GM21786 (cell line): Measurements from ENCODE around the gene KCNH1.

Experiments
- ATAC-seq: cut with Tn5 transposase; IDR thresholded peaks from one replicate; pipeline ENCODE4 v1.9.1; 2021; ENCODE audit not compliant: unreplicated experiment

Gene KCNH1

DNA sequence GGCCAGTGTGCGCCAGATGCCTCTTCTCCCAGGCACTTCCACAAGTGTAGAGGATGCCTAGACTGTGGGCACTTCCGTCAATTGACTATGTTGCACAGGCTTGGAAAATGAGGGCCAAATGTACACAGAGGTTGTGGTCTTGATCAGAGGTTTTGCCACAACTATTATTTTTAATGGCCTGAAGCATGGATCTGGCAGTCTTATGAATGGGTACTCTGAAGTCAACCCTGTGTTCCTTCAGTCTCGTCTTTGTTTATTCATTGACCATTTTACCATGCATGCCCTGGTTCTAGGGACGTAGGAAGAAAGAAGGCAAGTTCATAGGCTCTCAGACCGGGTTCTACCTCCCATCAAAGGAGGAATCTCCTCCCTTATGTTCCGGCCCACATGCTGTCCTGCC, 476.1 kb downstream of the KCNH1 start:
- no peak for ATAC-seq

DNA sequence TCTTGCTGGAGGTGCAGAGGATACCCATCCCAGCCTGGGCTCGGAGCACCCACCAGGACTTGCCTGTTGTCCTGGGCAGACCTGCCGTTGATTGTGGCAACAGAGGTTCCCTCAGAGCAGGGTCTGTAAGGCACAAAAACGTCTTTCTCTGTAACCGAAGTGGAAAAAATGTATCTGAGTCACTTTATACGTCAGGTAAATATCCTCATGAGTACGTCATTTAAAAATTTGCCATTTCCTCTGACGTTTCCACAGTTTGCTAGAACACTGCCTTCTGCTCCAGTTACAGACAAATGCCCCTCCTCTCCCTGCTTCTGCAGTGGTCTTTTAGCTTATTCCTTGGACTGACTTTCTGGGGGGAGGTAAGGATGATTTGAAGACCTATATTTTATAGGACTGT, 478.4 kb downstream of the KCNH1 start:
- no peak for ATAC-seq

DNA sequence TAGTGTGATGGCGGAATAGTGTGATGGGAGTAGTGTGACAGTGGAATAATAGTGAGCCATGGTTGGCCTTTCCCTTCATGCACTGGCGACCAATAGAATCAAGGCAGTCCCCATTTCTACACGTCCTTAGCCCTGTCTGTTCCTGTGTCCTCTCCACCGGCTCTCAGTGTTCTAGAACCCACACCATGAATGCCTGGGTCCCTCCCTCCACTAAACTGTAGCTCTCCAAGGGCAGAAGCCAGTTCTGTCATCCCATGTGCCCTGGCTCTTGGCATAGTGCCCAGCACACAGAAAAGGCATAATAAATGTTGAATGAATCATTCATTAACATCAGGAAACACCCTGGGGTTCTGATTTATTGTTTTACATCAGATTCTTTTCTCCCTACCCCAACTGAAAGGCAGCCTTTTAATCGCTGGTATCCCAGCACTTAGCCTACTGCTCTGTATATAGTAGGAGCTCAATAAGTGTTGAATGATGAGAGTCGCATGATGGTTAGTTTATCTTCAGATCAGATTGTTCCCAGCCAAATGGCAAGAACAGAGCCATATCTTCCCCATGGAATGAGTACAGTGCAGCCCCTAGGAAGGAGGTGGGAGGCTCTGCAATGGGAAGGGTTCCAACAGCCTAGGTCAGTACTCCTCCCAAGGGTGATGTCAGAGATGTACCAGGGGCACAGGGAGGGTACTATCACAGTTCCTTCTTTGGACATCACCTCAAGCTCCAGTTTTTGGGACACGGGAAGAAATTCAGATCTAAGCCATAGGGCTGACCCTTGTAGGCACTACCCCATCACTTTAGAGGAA, 479.6 kb downstream of the KCNH1 start:
- ATAC-seq, result no peak

DNA sequence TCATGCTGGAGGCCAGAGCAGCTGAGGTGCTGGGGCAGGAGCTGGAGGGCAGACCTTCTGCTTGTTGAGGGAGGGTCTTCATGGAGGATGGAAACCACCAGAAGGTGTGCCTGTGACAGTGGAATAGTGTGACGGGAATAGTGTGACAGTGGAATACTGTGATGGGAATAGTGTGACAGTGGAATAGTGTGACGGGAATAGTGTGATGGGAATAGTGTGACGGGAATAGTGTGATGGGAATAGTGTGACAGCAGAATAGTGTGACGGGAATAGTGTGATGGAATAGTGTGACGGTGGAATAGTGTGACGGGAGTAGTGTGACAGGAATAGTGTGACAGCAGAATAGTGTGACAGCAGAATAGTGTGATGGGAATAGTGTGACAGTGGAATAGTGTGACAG, 480.2 kb downstream of the KCNH1 start:
- no peak for ATAC-seq

DNA sequence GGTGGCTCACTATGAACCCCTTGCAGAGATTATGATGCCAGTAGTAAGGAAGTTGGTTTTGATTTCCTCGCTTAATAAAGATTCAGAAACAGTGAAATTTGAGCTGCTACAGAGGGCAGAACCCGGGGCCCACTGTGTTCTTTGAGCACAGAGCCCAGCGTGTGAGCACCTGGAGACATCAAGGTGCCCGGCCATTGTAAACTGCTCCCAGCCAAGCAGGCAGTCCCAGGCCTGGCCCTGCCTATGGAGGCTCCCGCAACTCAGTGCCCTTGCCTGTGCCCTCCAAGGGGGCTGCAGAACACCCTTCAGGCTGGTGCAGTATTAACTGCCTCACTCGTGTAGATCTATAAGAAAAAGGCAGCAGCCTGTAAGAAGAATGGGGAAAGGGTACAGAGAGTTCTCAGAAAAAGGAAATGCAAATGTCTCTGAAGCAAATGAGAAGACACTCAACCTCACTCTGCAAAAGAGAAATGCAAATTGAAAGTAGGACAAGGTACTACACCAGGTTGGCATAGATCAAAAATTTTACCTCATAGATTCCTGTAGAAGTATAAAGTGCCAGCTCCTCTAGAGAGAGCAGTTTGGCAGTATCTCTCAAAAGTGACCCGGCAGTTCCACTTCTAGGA, 481.5 kb downstream of the KCNH1 start:
- no peak for ATAC-seq

DNA sequence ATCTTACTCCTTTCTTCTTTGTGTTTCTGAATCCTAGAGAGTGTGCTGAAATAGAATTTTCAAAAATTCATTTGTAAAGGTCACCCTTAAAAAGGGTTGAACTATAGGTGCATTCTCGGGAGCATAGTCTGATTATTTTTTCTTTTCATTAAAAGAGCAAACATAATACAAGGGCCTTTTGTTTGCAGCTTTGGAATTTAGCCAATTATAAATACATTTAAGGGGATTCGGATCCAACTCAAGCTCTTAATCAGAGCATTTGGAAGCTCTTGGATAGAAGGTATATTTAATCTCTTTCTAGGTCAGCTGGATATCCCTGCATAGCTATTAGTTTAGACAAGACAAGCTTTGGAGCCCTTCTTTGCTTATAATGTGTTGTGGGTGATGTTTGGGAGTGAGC, 483.5 kb downstream of the KCNH1 start:
- no peak for ATAC-seq

DNA sequence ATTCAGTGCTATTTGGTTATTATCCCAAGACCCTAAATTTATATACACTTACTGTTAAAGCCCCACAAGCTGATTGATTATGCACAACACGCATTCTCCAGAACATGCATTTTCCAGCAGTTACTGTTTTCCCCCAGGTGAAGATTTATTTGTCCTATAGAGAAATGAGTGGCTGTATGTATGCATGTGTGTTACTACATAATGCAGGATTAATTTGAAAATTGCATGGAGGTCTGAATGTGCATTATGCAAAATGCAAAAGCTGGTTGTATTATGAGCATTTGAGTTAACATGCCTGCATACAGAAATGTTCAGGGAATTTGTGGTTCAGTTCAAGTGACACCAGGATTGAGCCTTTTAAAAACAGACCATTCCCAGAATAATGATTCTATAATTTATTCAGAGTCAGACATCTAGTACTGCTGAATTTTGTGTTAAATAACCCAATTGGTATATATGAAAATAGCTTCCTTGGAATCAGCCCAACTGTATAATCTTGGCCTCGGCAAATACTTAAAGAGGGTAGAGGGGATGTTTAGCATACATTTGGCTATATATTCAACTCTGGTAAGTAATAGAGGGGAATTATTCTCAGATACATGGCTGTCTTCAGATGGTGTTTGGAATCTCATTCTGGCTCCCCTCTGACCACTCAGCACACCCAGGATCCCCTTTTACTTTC, 485.2 kb downstream of the KCNH1 start:
- no peak for ATAC-seq

DNA sequence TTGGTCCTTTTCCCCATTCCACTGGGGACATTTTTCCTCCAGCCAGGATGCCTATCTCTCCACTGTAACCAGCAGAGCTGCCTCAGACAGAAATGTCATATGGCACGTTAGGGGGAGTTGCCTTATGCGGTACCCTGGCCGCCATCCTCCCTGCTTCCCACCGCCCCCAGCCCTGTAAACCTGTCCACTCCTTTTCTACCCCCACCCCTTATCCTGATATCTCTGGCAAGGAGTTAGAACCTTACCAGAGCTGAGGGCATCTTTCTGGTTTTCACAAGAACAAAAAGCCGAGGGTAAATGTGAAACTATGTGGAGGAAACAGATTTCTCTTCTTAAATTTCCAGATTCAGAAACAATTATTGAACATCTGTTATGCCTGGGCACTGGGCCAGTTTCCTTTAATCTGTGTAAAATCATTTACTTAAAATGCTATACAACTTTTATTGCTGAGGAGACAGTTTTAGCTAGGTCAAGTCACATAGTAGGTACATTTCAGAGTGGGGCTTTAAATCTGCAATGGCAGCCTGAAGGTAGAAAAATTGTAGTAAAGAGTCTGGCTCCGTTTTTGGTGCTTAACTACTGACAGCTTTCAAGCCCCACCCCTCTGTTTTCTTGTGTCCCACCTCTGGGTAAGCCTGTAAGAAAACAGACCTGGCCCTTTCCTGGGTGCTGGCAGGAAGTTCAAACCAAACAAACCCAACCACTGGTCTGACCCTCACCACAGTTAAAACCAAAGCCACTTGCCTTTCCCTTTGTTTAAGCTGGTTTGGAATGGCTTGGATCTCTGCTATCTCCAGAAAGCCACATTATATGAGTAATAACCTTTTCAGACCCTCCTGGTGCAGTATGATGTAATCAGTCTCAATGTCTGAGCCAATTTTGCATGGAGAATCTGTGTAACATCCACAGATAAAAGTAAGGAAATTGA, 486.3 kb downstream of the KCNH1 start:
- ATAC-seq, result no peak

DNA sequence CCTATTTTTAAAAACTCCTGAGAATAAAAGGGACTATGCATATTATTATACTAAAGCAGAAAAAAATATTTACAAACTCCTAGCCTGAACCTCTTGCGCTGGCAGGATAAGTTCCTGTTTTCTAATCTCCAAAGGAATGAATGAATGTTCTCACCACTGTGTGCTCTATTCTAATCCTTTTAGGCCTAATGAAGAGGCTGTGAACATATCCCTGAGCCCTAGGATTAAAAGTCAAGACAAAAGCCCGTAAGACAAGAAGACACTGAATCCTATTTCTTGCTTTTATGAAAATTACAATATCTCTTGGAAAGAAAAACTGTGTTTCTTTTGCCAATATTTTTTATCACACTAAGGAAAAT, 487.7 kb downstream of the KCNH1 start:
- no peak for ATAC-seq

DNA sequence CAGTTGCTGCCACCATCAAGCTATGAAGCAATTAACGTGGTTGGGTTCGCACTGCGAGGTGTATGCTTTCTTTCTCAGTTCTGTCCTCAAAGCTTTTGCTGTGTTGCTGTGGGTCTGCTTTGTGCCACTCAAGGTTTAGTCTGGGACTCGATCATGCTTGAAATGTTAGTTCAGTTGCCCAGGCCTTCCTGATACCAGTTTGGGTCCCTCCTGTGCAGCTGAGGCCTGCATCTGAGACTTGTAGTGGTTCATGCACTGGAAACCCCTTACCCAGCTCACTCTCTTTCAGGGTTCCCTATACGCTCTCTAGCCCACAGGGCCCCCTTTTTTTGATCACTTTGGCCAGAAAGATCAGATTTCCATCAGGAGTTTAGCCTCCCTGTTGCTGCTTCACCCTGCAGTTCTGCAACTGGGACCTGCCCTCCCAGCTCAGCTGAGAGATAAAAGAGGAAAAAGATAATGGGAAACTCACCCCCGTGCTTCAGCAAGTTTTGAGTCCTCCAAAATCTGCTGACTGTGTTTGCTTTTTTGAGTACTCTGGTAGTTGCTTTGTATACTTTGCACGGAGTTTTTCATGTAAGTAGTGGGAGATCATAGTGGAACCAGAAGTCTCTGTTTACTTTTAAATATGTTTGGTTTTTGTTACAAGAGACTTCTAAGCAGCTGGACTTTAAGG, 488.2 kb downstream of the KCNH1 start:
- ATAC-seq, result no peak

DNA sequence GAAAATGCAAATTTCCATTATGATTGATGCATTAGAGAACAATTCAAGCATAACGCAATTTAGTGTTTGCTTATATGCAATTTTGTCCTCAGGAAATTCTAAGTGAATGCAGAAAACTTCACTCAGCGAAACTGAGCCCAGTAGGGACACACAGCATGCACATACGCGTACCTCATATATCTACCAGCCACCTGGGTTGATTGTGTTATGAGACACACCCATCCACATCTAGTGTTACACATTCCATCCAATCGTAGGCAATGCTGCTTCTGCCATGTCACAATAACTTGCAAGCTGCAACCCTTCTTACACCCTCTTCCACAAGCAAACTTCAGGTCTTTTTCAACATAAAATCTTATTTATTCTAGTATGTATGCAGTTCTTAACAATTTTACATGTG, 492.4 kb downstream of the KCNH1 start:
- no peak for ATAC-seq

DNA sequence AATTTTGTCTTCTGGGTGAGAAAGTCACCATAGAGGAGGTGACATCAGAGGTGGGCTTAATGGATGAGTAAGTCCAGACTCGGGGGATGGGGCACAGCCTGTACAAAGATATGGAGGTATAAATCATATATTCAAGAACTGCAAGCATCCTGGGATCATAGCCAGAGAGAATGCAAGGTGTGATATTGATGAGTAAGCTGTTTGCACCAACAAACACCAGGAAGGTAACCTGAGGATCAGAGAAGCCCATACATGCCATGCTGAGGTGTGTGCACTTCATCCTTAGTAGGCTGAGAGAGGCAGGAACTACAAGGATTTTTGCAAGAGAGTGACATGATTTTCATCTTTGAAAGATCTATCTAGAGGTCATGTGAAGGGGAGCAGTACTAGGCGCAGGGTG, 498.8 kb downstream of the KCNH1 start:
- ATAC-seq, result no peak

DNA sequence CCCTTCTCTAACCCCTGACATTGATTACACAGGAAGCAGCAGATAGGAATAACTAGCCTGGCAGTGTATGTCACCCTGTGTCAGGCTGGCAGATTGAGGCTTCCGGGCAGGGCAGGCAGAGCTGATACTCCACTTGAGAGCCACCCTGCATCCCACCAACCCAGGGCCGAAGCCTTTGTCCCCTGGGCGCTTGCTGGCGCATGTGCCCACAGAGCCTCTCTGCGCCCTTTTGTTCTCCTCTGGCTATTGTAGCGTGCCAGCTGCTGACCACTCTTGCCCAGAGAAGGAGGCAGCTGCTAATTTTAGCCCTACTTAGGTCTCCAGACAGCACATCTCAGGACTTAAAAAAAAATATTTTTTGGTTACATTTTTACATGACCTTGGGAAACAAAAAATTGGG, 500.3 kb downstream of the KCNH1 start:
- no peak for ATAC-seq

DNA sequence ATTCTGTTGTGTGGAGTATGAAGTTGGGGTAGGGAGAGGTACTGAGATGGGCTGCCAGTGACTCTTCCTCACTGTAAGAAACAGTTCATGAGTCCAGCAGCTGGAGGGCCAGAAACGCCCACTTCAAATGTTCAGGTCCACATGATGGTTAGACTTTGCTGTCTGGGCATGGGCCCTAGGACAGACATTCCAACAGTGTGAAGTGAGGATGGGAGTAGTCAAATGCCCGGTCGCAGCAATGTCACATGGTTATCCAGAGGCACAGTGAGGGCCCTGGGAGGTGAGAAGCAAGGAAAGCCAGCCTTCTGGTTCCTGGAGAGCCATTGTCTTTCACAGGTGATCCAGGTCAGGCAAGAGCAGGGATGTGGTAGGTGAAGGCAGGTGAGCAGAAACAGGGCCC, 500.8 kb downstream of the KCNH1 start:
- ATAC-seq, result no peak

DNA sequence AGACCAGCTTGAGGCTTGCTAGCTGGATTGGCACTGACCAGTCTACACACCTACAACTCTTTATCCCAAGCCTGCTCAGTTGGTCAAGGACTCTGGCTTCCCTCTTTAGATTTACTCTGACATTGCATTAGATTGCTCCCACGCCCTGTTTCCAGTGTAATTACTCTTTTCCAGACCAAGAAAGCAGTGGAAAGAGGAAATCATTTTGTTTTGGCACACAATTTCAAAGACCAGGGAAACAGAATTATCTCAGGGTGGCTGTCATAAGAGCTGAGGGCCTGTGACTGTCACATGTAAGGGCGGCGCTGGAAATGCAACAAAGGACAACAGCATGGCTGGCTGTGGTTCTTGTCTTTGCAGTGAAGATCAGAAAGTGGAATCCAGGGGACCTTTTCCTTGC, 502.5 kb downstream of the KCNH1 start:
- ATAC-seq, result no peak

DNA sequence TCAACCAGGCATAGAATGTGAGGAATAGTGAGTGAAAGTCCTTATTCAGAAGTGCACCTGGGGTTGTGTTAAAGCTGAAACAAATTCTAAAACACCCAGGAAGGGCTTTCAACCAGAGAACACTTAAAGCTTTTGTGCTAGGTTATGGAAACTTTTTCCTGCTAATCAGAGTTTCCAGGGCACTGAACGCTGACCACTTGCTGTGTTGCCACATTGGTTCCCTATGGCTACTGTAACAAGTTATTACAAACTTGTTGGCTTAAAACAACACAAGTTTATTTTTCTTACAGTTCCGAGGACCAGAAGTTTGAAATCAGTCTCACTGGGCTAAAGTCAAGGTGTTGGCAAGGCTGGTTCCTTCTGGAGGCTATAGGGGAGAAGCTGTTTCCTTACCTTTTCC, 504.7 kb downstream of the KCNH1 start:
- ATAC-seq, result no peak

DNA sequence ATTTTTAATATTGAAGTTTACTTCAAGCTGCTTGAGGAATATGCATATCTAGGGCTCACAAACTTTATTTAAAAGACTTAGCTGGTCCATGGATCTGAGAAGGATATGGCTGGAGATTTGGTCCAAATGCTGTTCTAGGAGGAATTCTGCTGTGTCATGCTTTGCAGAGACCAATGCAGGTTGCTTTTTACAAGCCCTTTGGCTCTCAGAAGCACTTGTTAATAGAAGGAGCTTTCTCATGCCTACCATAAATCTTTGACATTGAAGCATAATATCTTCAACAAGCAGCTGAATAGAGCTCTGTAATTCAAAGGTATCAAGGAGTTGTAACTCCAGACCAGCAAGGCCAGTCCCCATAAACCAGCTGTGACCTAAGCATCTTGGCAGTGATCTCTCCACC, 506.2 kb downstream of the KCNH1 start:
- ATAC-seq, result no peak
